Measurements from ENCODE around the gene PHKG1. TPM values are rescaled to one million over a fixed set of nuclear protein-coding genes. Genes with fewer than 3 reads are reported as not detected.

Gene PHKG1
- total RNA-seq, 1 experiment from 2014 or later: not detected

GRCh38 chr7:56063882-56064625 is 28.7 kb downstream of the PHKG1 start, which contains the start of gene SUMF2 (continued):
- TF ChIP-seq E2F1 (CRISPR knock-in tag; IDR thresholded peaks at IDR 0.05): no peak
- no peak for TF ChIP-seq ZNF121 (CRISPR knock-in tag; IDR thresholded peaks at IDR 0.05)
- peak; percentile 73; the same call in 1 of the 2 replicates for TF ChIP-seq FOXP4 (CRISPR knock-in tag; IDR thresholded peaks at IDR 0.05)
- TF ChIP-seq NFYB (CRISPR knock-in tag; conservative IDR thresholded peaks at IDR 0.05; ENCODE audit: low read depth): peak; percentile 41
- 0 out of 2 replicates have a peak, but pooled peaks have one; percentile 53 for TF ChIP-seq ATF3 (CRISPR knock-in tag; conservative IDR thresholded peaks at IDR 0.05)
- no peak for TF ChIP-seq PRDM15 (CRISPR knock-in tag; IDR thresholded peaks at IDR 0.05)
- no peak for TF ChIP-seq ZNF423 (CRISPR knock-in tag; IDR thresholded peaks at IDR 0.05)
- no peak for TF ChIP-seq ZNF263 (CRISPR knock-in tag; IDR thresholded peaks at IDR 0.05; ENCODE audit: low read depth)
- TF ChIP-seq TP53 (CRISPR knock-in tag; IDR thresholded peaks at IDR 0.05): no peak
- peak; percentile 60 for TF ChIP-seq JUN (CRISPR knock-in tag; IDR thresholded peaks at IDR 0.05)
- no peak for TF ChIP-seq HMGA2 (CRISPR knock-in tag; IDR thresholded peaks at IDR 0.05)
- TF ChIP-seq GRHL2 (CRISPR knock-in tag; IDR thresholded peaks at IDR 0.05; ENCODE audit: insufficient replicate concordance, severe bottlenecking): no peak
- TF ChIP-seq USF2 (CRISPR knock-in tag; IDR thresholded peaks at IDR 0.05): no peak
- TF ChIP-seq FOXJ3 (CRISPR knock-in tag; IDR thresholded peaks at IDR 0.05; ENCODE audit: borderline replicate concordance): no peak
- peak; percentile 98 for TF ChIP-seq NFATC4 (CRISPR knock-in tag; IDR thresholded peaks at IDR 0.05)
- peak; percentile 87 for TF ChIP-seq SP1 (CRISPR knock-in tag; conservative IDR thresholded peaks at IDR 0.05)
- peak; percentile 72 for TF ChIP-seq CREM (CRISPR knock-in tag; IDR thresholded peaks at IDR 0.05)
- no peak for TF ChIP-seq ELF4 (CRISPR knock-in tag; IDR thresholded peaks at IDR 0.05; ENCODE audit: low read depth)
- peak; percentile 82; the same call in 1 of the 2 replicates for TF ChIP-seq TCF7 (CRISPR knock-in tag; IDR thresholded peaks at IDR 0.05; ENCODE audit: low read depth)
- 0 out of 2 replicates have a peak, but pooled peaks have one; percentile 40 for TF ChIP-seq NR1H2 (CRISPR knock-in tag; IDR thresholded peaks at IDR 0.05)
- TF ChIP-seq ATF2 (CRISPR knock-in tag; IDR thresholded peaks at IDR 0.05; ENCODE audit: borderline replicate concordance, low read depth): peak; percentile 62; the same call in 1 of the 2 replicates
- TF ChIP-seq ZNF219 (CRISPR knock-in tag; IDR thresholded peaks at IDR 0.05; ENCODE audit: borderline replicate concordance): 0 out of 2 replicates have a peak, but pooled peaks have one; percentile 70
- TF ChIP-seq HMGXB4 (CRISPR knock-in tag; IDR thresholded peaks at IDR 0.05): peak; percentile 84; the same call in 1 of the 2 replicates
- TF ChIP-seq OVOL2 (CRISPR knock-in tag; IDR thresholded peaks at IDR 0.05; ENCODE audit: borderline replicate concordance): no peak; the same call in 1 of the 2 replicates
- peak; percentile 91 for TF ChIP-seq NFE2L1 (CRISPR knock-in tag; IDR thresholded peaks at IDR 0.05)
- TF ChIP-seq ZNF416 (CRISPR knock-in tag; IDR thresholded peaks at IDR 0.05): peak; percentile 99
- TF ChIP-seq IRF2 (CRISPR knock-in tag; IDR thresholded peaks at IDR 0.05; ENCODE audit: borderline replicate concordance, low read depth): peak; percentile 86; the same call in 1 of the 2 replicates
- TF ChIP-seq ZBTB21 (CRISPR knock-in tag; IDR thresholded peaks at IDR 0.05; ENCODE audit: borderline replicate concordance): no peak

Measured in WTC11 (cell line).